Naive thymus-derived CD4-positive, alpha-beta T cell (primary cell): ENCODE data around the gene SLX4IP. TPM values are rescaled to one million over a fixed set of nuclear protein-coding genes. Genes with fewer than 3 reads are reported as not detected.

Experiments used
- ATAC-seq: fragments of 150-1000 bp; cut with Tn5 transposase; 2 replicates; pipeline ENCODE4 v1.10.0; 2021; ENCODE audit warnings: mild to moderate bottlenecking, moderate library complexity
- CTCF ChIA-PET: fragments of 350-600 bp; sonication (Branson Sonifier 250); formaldehyde crosslinking; loops from one replicate; lab custom pipeline; 2021; ENCODE audit warnings: antibody characterized with exemption; lab: Charles Lee
- POLR2A ChIA-PET: fragments of 350-600 bp; sonication (Branson Sonifier 250); formaldehyde crosslinking; loops from one replicate; lab custom pipeline; 2021; ENCODE audit warnings: antibody characterized with exemption, inconsistent platforms; lab: Charles Lee
- DNase-seq, 9 donors: peaks; one replicate each; pipeline versions ENCODE4 v3.0.0 to v3.0.0-alpha.2; 2020 to 2022; ENCODE audit warnings: mixed read lengths in 1 of 9
- H3K27ac ChIP-seq: one replicate; pipeline ENCODE4 v1.7.0; 2013; ENCODE audit warnings: mild to moderate bottlenecking, low read depth, low read length, moderate library complexity
- H3K27me3 ChIP-seq, 2 donors: one replicate each; pipeline ENCODE4 v1.7.0; 2013; ENCODE audit warnings: low read length in 2 of 2, mild to moderate bottlenecking in 2 of 2, moderate library complexity in 2 of 2; ENCODE audit not compliant: control insufficient read depth in 2 of 2, insufficient read depth in 2 of 2
- H3K36me3 ChIP-seq, 3 experiments: 1 replicate in 2 of 3; 2 replicates in 1 of 3; pipeline ENCODE4 v1.7.0; 2013; ENCODE audit warnings: low read length in 3 of 3, mild to moderate bottlenecking in 3 of 3, moderate library complexity in 1 of 3; ENCODE audit not compliant: insufficient read depth in 3 of 3, control insufficient read depth in 2 of 3
- H3K4me1 ChIP-seq, 2 donors: one replicate each; pipeline ENCODE4 v1.7.0; 2013; ENCODE audit warnings: low read length in 2 of 2, mild to moderate bottlenecking in 2 of 2, moderate library complexity in 1 of 2; ENCODE audit not compliant: control insufficient read depth in 2 of 2, insufficient read depth in 2 of 2
- H3K4me3 ChIP-seq: 2 replicates; pipeline ENCODE4 v1.7.0; 2013; ENCODE audit warnings: mild to moderate bottlenecking, low read length
- H3K9me3 ChIP-seq, 3 experiments: 1 replicate in 2 of 3; 2 replicates in 1 of 3; pipeline ENCODE4 v1.7.0; 2013; ENCODE audit warnings: low read length in 3 of 3; ENCODE audit not compliant: control insufficient read depth in 2 of 3
- H3K27ac Mint-ChIP-seq, 9 donors: one replicate each; pipeline ENCODE4 v1.8.0; 2020 to 2022; ENCODE audit warnings: mixed read lengths in 9 of 9, mild to moderate bottlenecking in 8 of 9, moderate library complexity in 5 of 9, inconsistent platforms in 2 of 9
- H3K27me3 Mint-ChIP-seq, 5 donors: one replicate each; pipeline ENCODE4 v1.8.0; 2021 to 2022; ENCODE audit warnings: mixed read lengths in 5 of 5, mild to moderate bottlenecking in 1 of 5
- H3K36me3 Mint-ChIP-seq, 5 donors: one replicate each; pipeline ENCODE4 v1.8.0; 2020 to 2022; ENCODE audit warnings: mixed read lengths in 5 of 5, mild to moderate bottlenecking in 3 of 5, inconsistent platforms in 1 of 5
- H3K4me1 Mint-ChIP-seq, 7 donors: one replicate each; pipeline ENCODE4 v1.8.0; 2020 to 2022; ENCODE audit warnings: mixed read lengths in 7 of 7, mild to moderate bottlenecking in 3 of 7, inconsistent platforms in 1 of 7
- H3K4me3 Mint-ChIP-seq, 10 donors: one replicate each; pipeline ENCODE4 v1.8.0; 2020 to 2022; ENCODE audit warnings: mild to moderate bottlenecking in 10 of 10, mixed read lengths in 10 of 10, moderate library complexity in 6 of 10, inconsistent platforms in 2 of 10
- H3K9me3 Mint-ChIP-seq, 11 donors: one replicate each; pipeline ENCODE4 v1.8.0; 2020 to 2022; ENCODE audit warnings: mixed read lengths in 11 of 11, mild to moderate bottlenecking in 4 of 11, inconsistent platforms in 1 of 11, moderate library complexity in 1 of 11
- intact Hi-C, 2 donors: fragments of 100-400 bp; cut with micrococcal nuclease; formaldehyde crosslinking; loops; one replicate each; pipeline ENCODE4 v1.15.1; 2023
- polyA plus RNA-seq, 2 donors: library from polyadenylated mRNA; unstranded; fragments of 300-500 nt; fragmentation: Illumina TruSeq; gene quantifications; one replicate each; pipeline ENCODE4 v1.2.3, GENCODE V29; 2021
- total RNA-seq, 6 experiments: library from RNA in 5 of 6; stranded (reverse) in 5 of 6; gene quantifications; 1 replicate in 5 of 6; 2 replicates in 1 of 6; pipeline ENCODE4 v1.2.3 and lab custom pipeline; 2021 to 2026

The SLX4IP gene
- total and polyA plus RNA-seq, 7 experiments from 2014 or later = 1.6 to 8.2 (median 5.3) TPM

DNA sequence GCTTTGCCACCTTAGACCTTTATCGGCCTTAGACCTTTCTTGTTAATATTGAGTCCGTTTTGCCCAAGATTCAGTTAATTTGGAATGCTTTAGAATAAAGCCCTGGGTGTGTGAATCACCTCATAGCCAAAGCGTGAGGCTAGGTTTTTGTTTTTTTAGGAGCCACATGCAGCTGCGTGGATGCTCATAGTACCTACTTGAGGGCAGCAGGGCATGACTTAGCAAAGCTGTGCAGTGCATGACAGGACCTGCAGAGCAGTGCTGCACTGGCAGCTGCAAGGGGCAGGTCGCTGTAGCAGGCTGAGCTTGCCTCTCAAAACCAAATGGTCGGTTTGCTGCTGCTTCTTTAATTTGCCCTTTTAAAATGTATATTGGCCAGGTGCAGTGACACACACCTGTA, 122.6 kb downstream of the SLX4IP start:
- Mint-ChIP-seq H3K4me3 (no peak overlapping the region), H3K27me3 (peaks cover 0 to 2% (median 0%) of the 10 kb centered on the region in 5 donors), H3K27ac (no peak overlapping the region), H3K4me1 (peaks cover 5 to 29% (median 8%) of the 10 kb centered on the region in 7 donors), H3K36me3 (peaks cover 5 to 51% (median 29%) of the 10 kb centered on the region in 5 donors), H3K9me3 (peaks cover 0 to 4% (median 0%) of the 10 kb centered on the region in 11 donors)
- ATAC-seq (no peak), DNase-seq (no peak)
- POLR2A ChIA-PET = no interaction called here
- H3K9me3 ChIP-seq = no peaks in the 10 kb centered on the region
- H3K27ac ChIP-seq = no peak overlapping the region
- no peak overlapping the region for H3K4me3 ChIP-seq
- intact Hi-C loops = loop anchor here in 1 of 2 donors (2.0 to 5.0 kb wide), 2 partner anchors 115 to 1335 kb away; partner anchors contain the start of gene JAG1
- no peaks in the 10 kb centered on the region for H3K36me3 ChIP-seq
- H3K27me3 ChIP-seq = no peaks in the 10 kb centered on the region
- H3K4me1 ChIP-seq = no peaks in the 10 kb centered on the region
- CTCF ChIA-PET = no interaction called here

DNA sequence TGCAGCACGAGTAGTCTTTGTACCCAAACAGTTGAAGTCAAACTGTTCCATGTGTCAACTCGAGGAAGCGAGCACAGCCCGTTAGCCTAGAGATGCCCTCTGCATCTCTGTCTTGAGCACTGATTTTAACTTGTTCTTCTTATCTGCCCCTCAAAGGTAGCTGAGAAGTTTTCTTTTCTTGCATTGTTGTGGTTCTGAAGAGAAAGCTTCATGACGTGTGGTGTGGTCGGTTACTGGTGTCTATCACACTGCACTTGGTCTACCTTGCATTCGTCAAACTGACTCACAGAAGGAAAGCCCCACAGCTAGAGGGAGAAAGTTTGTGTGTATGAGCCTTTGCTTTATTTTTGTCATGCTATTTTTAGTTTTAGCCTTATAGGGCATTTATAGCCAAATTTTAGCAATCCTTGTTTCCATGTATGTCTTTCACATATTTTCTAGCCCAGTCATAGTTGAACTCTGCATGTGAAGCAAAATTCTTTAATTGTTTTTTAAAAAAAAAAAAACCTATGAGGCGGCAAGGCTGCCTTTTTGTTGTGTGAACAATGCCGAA, 123.6 kb downstream of the SLX4IP start:
- intact Hi-C loops = loop anchor here in 1 of 2 donors (2.0 to 5.0 kb wide), 2 partner anchors 114 to 1334 kb away; partner anchors contain the start of gene JAG1
- Mint-ChIP-seq H3K4me1 (peaks cover 5 to 36% (median 13%) of the 10 kb centered on the region in 7 donors), H3K9me3 (peaks cover 0 to 7% (median 0%) of the 10 kb centered on the region in 11 donors), H3K36me3 (peaks cover 11 to 61% (median 37%) of the 10 kb centered on the region in 5 donors), H3K27me3 (peaks cover 0 to 2% (median 0%) of the 10 kb centered on the region in 5 donors), H3K27ac (peak overlapping the region in 4 of 9 donors; percentile 18 to 45 (median 26)), H3K4me3 (peak overlapping the region in 1 of 10 donors; percentile 57)
- H3K27ac ChIP-seq = no peak overlapping the region
- no peaks in the 10 kb centered on the region for H3K27me3 ChIP-seq
- ChIA-PET CTCF (no interaction called here), POLR2A (no interaction called here)
- H3K4me3 ChIP-seq = no peak overlapping the region
- H3K4me1 ChIP-seq = no peaks in the 10 kb centered on the region
- no peaks in the 10 kb centered on the region for H3K36me3 ChIP-seq
- peak; percentile 78 for ATAC-seq
- DNase-seq = peak in 5 of 9 donors; percentile 4 to 45 (median 11)
- H3K9me3 ChIP-seq = no peaks in the 10 kb centered on the region

DNA sequence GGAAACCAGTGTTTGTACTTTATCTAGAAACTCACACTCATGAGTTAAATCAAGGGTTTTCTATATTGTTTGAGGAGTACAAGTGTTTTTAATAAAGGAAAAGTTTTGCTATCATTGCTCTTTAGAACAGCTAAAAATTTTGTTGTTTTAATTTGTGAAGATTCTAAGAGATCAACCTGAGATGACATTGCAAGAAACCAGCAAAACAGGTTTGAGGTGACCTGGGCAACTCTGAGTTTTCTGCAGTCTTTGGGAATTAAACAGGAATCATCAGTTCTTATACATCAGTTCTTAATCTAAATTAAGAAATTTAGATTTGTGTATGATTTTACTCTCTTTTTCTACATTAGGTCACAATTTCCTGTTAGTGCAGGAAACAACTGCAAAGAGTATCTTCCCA, 124.2 kb downstream of the SLX4IP start:
- CTCF ChIA-PET = no interaction called here
- H3K27ac ChIP-seq = no peak overlapping the region
- H3K4me1 ChIP-seq = no peaks in the 10 kb centered on the region
- peaks cover 0 to 2% (median 0%) of the 10 kb centered on the region in 5 donors for H3K27me3 Mint-ChIP-seq
- no peak for ATAC-seq
- no peak for DNase-seq
- H3K27ac Mint-ChIP-seq = peak overlapping the region in 3 of 9 donors; percentile 18 to 27 (median 26)
- H3K4me3 ChIP-seq = no peak overlapping the region
- peaks cover 0 to 7% (median 0%) of the 10 kb centered on the region in 11 donors for H3K9me3 Mint-ChIP-seq
- POLR2A ChIA-PET = no interaction called here
- intact Hi-C loops = loop anchor here in 1 of 2 donors (2.0 to 5.0 kb wide), 2 partner anchors 114 to 1333 kb away; partner anchors contain the start of gene JAG1
- no peaks in the 10 kb centered on the region for H3K27me3 ChIP-seq
- peaks cover 5 to 42% (median 17%) of the 10 kb centered on the region in 7 donors for H3K4me1 Mint-ChIP-seq
- peaks cover 11 to 65% (median 40%) of the 10 kb centered on the region in 5 donors for H3K36me3 Mint-ChIP-seq
- H3K9me3 ChIP-seq = no peaks in the 10 kb centered on the region
- no peak overlapping the region for H3K4me3 Mint-ChIP-seq
- H3K36me3 ChIP-seq = no peaks in the 10 kb centered on the region

DNA sequence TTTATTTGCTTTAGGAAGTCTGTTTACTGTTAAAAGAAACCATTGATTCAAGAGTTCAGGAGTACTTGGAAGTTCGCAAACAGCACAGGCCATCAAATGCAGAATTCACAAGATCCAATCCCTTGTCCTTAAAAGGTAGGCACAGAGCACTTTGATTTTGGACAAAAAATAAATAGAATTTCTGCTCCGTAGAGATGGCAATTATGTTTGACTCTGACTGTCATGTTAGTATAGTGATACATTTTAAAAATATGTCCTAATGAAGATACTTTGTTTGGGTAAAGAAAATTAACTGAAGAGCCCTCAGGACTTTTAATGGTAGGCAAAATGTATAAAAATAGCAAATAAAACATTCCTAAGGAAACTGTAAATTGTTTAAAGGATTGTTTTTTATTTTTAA, 125.6 kb downstream of the SLX4IP start:
- Mint-ChIP-seq H3K27ac (no peak overlapping the region), H3K27me3 (peaks cover 0 to 2% (median 0%) of the 10 kb centered on the region in 5 donors), H3K36me3 (peaks cover 12 to 71% (median 43%) of the 10 kb centered on the region in 5 donors), H3K9me3 (peaks cover 0 to 7% (median 0%) of the 10 kb centered on the region in 11 donors), H3K4me1 (peaks cover 7 to 52% (median 17%) of the 10 kb centered on the region in 7 donors), H3K4me3 (no peak overlapping the region)
- POLR2A ChIA-PET = no interaction called here
- Histone ChIP-seq H3K27ac (no peak overlapping the region), H3K36me3 (no peaks in the 10 kb centered on the region), H3K4me1 (no peaks in the 10 kb centered on the region), H3K9me3 (no peaks in the 10 kb centered on the region), H3K4me3 (no peak overlapping the region), H3K27me3 (no peaks in the 10 kb centered on the region)
- ATAC-seq (no peak), DNase-seq (no peak)
- CTCF ChIA-PET = no interaction called here
- intact Hi-C loops = loop anchor here in 1 of 2 donors (5.0 kb wide), 1 partner anchor 37 kb away; no protein-coding TSS in a partner anchor

DNA sequence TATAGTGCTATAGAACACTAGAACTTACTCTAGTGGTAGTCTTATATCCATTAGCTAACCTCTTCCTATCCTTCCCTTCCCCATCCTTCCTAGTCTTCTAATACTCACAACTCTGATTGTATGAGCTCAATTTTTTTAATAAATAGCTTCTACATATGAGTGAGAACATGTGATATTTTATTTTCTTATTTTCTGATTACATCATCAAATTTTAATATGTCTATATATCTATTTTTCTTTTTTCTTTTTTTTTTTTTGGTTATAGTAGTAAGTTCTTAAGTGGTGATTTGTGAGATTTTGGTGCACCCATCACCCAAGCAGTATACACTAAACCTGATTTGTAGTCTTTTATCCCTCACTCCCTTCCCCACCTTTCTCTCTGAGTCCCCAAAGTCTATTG, 126.2 kb downstream of the SLX4IP start:
- Histone ChIP-seq H3K36me3 (no peaks in the 10 kb centered on the region), H3K4me3 (no peak overlapping the region), H3K4me1 (no peaks in the 10 kb centered on the region), H3K9me3 (no peaks in the 10 kb centered on the region), H3K27me3 (no peaks in the 10 kb centered on the region), H3K27ac (no peak overlapping the region)
- no peak for DNase-seq
- ChIA-PET POLR2A (no interaction called here), CTCF (no interaction called here)
- intact Hi-C loops = loop anchor here in 1 of 2 donors (5.0 kb wide), 1 partner anchor 36 kb away; no protein-coding TSS in a partner anchor
- Mint-ChIP-seq H3K27ac (no peak overlapping the region), H3K9me3 (peaks cover 0 to 7% (median 0%) of the 10 kb centered on the region in 11 donors), H3K4me3 (no peak overlapping the region), H3K36me3 (peaks cover 13 to 71% (median 47%) of the 10 kb centered on the region in 5 donors), H3K4me1 (peaks cover 7 to 53% (median 17%) of the 10 kb centered on the region in 7 donors), H3K27me3 (no peaks in the 10 kb centered on the region)
- no peak for ATAC-seq

DNA sequence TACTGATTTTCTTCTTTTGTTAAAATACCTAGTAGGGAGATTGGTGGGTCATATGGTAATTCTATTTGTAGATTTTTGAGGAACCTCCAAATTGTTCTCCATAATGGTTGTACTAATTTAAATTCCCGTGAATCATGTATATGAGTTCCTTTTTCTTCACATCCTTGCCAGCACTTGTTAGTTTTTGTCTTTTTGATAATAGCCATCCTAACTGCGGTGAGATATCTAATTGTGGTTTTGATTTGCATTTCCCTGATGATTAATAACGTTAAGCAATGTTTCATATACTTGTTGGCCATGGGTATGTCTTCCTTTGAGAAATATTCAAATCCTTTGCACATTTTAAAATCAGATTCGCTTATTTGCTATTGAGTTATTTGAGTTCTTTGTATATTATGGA, 127.8 kb downstream of the SLX4IP start:
- ATAC-seq (no peak), DNase-seq (no peak)
- Mint-ChIP-seq H3K4me1 (peaks cover 7 to 56% (median 17%) of the 10 kb centered on the region in 7 donors), H3K4me3 (no peak overlapping the region), H3K36me3 (peaks cover 19 to 73% (median 55%) of the 10 kb centered on the region in 5 donors), H3K9me3 (peaks cover 0 to 7% (median 0%) of the 10 kb centered on the region in 11 donors), H3K27me3 (no peaks in the 10 kb centered on the region), H3K27ac (no peak overlapping the region)
- POLR2A ChIA-PET = no interaction called here
- Histone ChIP-seq H3K27me3 (no peaks in the 10 kb centered on the region), H3K27ac (no peak overlapping the region), H3K4me1 (peaks cover 0 to 4% of the 10 kb centered on the region in 2 donors), H3K9me3 (no peaks in the 10 kb centered on the region), H3K36me3 (no peaks in the 10 kb centered on the region), H3K4me3 (no peak overlapping the region)
- CTCF ChIA-PET = no interaction called here
- intact Hi-C loops = loop anchor here in 1 of 2 donors (5.0 kb wide), 1 partner anchor 34 kb away; no protein-coding TSS in a partner anchor
